HepG2 (cell line): Measurements from ENCODE around the gene BCAR3. TPM values are rescaled to one million over a fixed set of nuclear protein-coding genes. Genes with fewer than 3 reads are reported as not detected.

Source experiments
- ATAC-seq: fragments of 200-7000 bp; cut with Tn5 transposase; 3 replicates; pipeline ENCODE4 v1.9.1; 2020; ENCODE audit warnings: mild to moderate bottlenecking, moderate library complexity
- BruUV-seq: library from RNA; stranded (reverse); fragments of 400-500 nt; replicated peaks from 2 replicates; lab custom pipeline; 2021; lab: Mats Ljungman, UMichigan
- CTCF ChIA-PET: fragments of 300-600 bp; formaldehyde crosslinking; extraction: SDS; loops from one replicate; lab custom pipeline; 2021; ENCODE audit warnings: low total read pairs, inconsistent platforms, low intra/inter-chr PET ratio; lab: Yijun Ruan, JAX
- POLR2A ChIA-PET: fragments of 350-600 bp; sonication (Branson Sonifier 250); formaldehyde crosslinking; loops from one replicate; lab custom pipeline; 2020; ENCODE audit warnings: antibody characterized with exemption, inconsistent platforms; lab: Yijun Ruan, JAX
- DNase-seq: peaks from one replicate; pipeline ENCODE4 v3.0.0-alpha.2; 2015; ENCODE audit warnings: low spot score
- FAIRE-seq: peaks from 3 replicates; lab custom pipeline; 2011; peaks lifted over from hg19 to GRCh38; lab: Jason Lieb, UNC
- H2AFZ ChIP-seq: one replicate; pipeline ENCODE4 v1.6.1; 2011; ENCODE audit warnings: low read length, inconsistent platforms
- H3K27ac ChIP-seq: fragments of 300-600 bp; 3 replicates; pipeline ENCODE4 v1.8.0; 2011; ENCODE audit warnings: mixed run types, mild to moderate bottlenecking, mixed read lengths, low read length, inconsistent platforms; ENCODE audit not compliant: insufficient read depth; ENCODE audit errors: extremely low read length
- H3K27me3 ChIP-seq, 2 experiments: fragments of 200-600 bp in 1 of 2; 2 replicates in 1 of 2; 3 replicates in 1 of 2; pipeline versions ENCODE4 v1.6.0 to v1.8.0; 2011; ENCODE audit warnings: low read length in 2 of 2, mild to moderate bottlenecking in 2 of 2, moderate library complexity in 2 of 2, inconsistent platforms in 1 of 2; ENCODE audit not compliant: insufficient read depth in 2 of 2, control insufficient read depth in 1 of 2
- H3K36me3 ChIP-seq, 2 experiments: fragments of 200-600 bp in 1 of 2; replicated peaks in 1 of 2; 2 replicates in 1 of 2; 3 replicates in 1 of 2; pipeline versions ENCODE4 v1.5.1 to v1.8.0; 2011; ENCODE audit warnings: low read length in 2 of 2, inconsistent platforms in 1 of 2; ENCODE audit not compliant: insufficient read depth in 2 of 2, control insufficient read depth in 1 of 2
- H3K4me1 ChIP-seq: 2 replicates; pipeline ENCODE4 v1.5.1; 2012; ENCODE audit warnings: low read length, inconsistent platforms; ENCODE audit not compliant: insufficient read depth
- H3K4me2 ChIP-seq: 2 replicates; pipeline ENCODE4 v1.6.0; 2011; ENCODE audit warnings: low read depth, low read length, inconsistent platforms
- H3K4me3 ChIP-seq, 3 experiments: fragments of 200-600 bp in 1 of 3; sonication (generic), shearing (Covaris generic) in 1 of 3; replicated peaks in 1 of 3; 2 replicates each; pipeline ENCODE4 v1.5.1; 2011 to 2016; ENCODE audit warnings: low read length in 3 of 3, inconsistent platforms in 2 of 3, low read depth in 2 of 3, mild to moderate bottlenecking in 2 of 3, control low read depth in 1 of 3, mixed read lengths in 1 of 3; ENCODE audit not compliant: insufficient read depth in 1 of 3
- H3K79me2 ChIP-seq: one replicate; pipeline ENCODE4 v1.6.1; 2011; ENCODE audit warnings: low read length, inconsistent platforms; ENCODE audit not compliant: insufficient read depth
- H3K9ac ChIP-seq: 2 replicates; pipeline ENCODE4 v1.6.0; 2011; ENCODE audit warnings: mild to moderate bottlenecking, low read depth, low read length, inconsistent platforms; ENCODE audit not compliant: insufficient read depth
- H3K9me3 ChIP-seq: 2 replicates; pipeline ENCODE4 v1.5.1; 2012; ENCODE audit warnings: mild to moderate bottlenecking, low read length
- H4K20me1 ChIP-seq: 2 replicates; pipeline ENCODE4 v1.6.0; 2011; ENCODE audit warnings: inconsistent platforms, mild to moderate bottlenecking, low read length, moderate library complexity; ENCODE audit not compliant: insufficient read depth
- ATF7 ChIP-seq, 2 experiments: fragments of 450-650 bp in 1 of 2; sonication (generic) in 1 of 2; formaldehyde crosslinking in 1 of 2; IDR thresholded peaks; 2 replicates each; pipeline versions ENCODE4 v1.4.0 to v1.6.1; 2016 to 2020; ENCODE audit warnings: antibody characterized with exemption in 1 of 2, mild to moderate bottlenecking in 1 of 2, missing genetic modification reagents in 1 of 2
- ELF1 ChIP-seq: sonication (generic); formaldehyde crosslinking; IDR thresholded peaks from 2 replicates; pipeline ENCODE4 v1.4.0; 2020; ENCODE audit warnings: missing genetic modification reagents
- HES4 ChIP-seq: sonication (generic); formaldehyde crosslinking; IDR thresholded peaks from 2 replicates; pipeline ENCODE4 v1.9.0; 2021; ENCODE audit warnings: mild to moderate bottlenecking, missing genetic modification reagents, borderline replicate concordance
- POGZ ChIP-seq: sonication (generic); formaldehyde crosslinking; IDR thresholded peaks from 2 replicates; pipeline ENCODE4 v1.4.0; 2020; ENCODE audit warnings: mild to moderate bottlenecking, missing genetic modification reagents
- SIN3B ChIP-seq: fragments of 150-350 bp; IDR thresholded peaks from 2 replicates; pipeline ENCODE4 v1.6.1; 2014; ENCODE audit warnings: low read length
- ZFP62 ChIP-seq: sonication (generic); formaldehyde crosslinking; IDR thresholded peaks from 2 replicates; pipeline ENCODE4 v1.4.0; 2020; ENCODE audit warnings: missing genetic modification reagents
- ZNF143 ChIP-seq: sonication (generic); formaldehyde crosslinking; IDR thresholded peaks from 2 replicates; pipeline ENCODE4 v1.4.0; 2020; ENCODE audit warnings: missing genetic modification reagents
- ZNF275 ChIP-seq: sonication (generic); formaldehyde crosslinking; IDR thresholded peaks from 2 replicates; pipeline ENCODE4 v1.8.0; 2022; ENCODE audit warnings: missing genetic modification reagents, mild to moderate bottlenecking, inconsistent platforms, borderline replicate concordance
- ZNF644 ChIP-seq: IDR thresholded peaks from 2 replicates; pipeline ENCODE4 v1.6.1; 2016; ENCODE audit warnings: low read depth
- WGBS: methylation state at CpG from one replicate; pipeline ENCODE4 v1.1.6; 2017; ENCODE audit warnings: low lambda C conversion rate; 5-methylcytosine and 5-hydroxymethylcytosine counted together
- in situ Hi-C: cut with HindIII; loops from 2 replicates; pipeline ENCODE4 v1.10.0; 2017; ENCODE audit warnings: low pct_unique_long_range_greater_than_20kb; ENCODE audit not compliant: extremely low pct_ligation_motif_present
- intact Hi-C: fragments of 100-400 bp; cut with micrococcal nuclease; formaldehyde crosslinking; loops from one replicate; pipeline ENCODE4 v1.10.0; 2022; ENCODE audit not compliant: unreplicated experiment
- polyA plus RNA-seq, 8 experiments: library from polyadenylated mRNA; depleted of rRNA in 3 of 8; stranded (reverse) in 7 of 8; unstranded in 1 of 8; fragments of >200 nt; fragmentation: Illumina TruSeq in 4 of 8; extraction: Trizol in 4 of 8; gene quantifications; 2 replicates each; pipeline versions ENCODE4 v1.2.1 to v1.2.3, GENCODE V29; 2011 to 2016; ENCODE audit warnings: low read depth in 4 of 8, missing spikeins in 1 of 8, mixed read lengths in 1 of 8; ENCODE audit not compliant: insufficient read depth in 1 of 8
- total RNA-seq, 5 experiments: library from RNA; depleted of rRNA; stranded (reverse); fragments of >200 nt; fragmentation: Illumina TruSeq; extraction: Trizol; gene quantifications; 2 replicates each; pipeline ENCODE4 v1.2.3, GENCODE V29; 2016; ENCODE audit warnings: low read depth in 1 of 5

BCAR3 gene
- total and polyA plus RNA-seq, 2 of the 13 experiments (the other 11 are each of a cell fraction or from before 2014, with no cell fraction given): 3.6 to 4.8 TPM

GRCh38 chr1:93648656-93649055 is 33.0 kb downstream of the BCAR3 start:
- CTCF ChIA-PET: no interaction called here
- Histone ChIP-seq H3K79me2 (no peaks in the 10 kb centered on the region), H3K36me3 (peaks cover 0 to 8% of the 10 kb centered on the region in 2 experiments; a peak in 1 of 5 replicates)

GRCh38 chr1:93641527-93641926 is 40.1 kb downstream of the BCAR3 start:
- 94% methylated on average over 5 of the region's 5 CpGs for WGBS
- no TSS peak for BruUV-seq
- ATAC-seq (no peak), FAIRE-seq (no peak)
- Histone ChIP-seq H3K4me2 (no peak overlapping the region), H3K79me2 (no peaks in the 10 kb centered on the region), H3K4me1 (no peaks in the 10 kb centered on the region), H4K20me1 (no peaks in the 10 kb centered on the region), H2AFZ (no peak overlapping the region), H3K4me3 (no peak overlapping the region), H3K9ac (no peak overlapping the region), H3K27me3 (no peaks in the 10 kb centered on the region)
- POLR2A ChIA-PET: no interaction called here
- TF ChIP-seq ZFP62 (CRISPR knock-in tag) (no peak), SIN3B (no peak), POGZ (CRISPR knock-in tag) (no peak), ATF7 (IDR thresholded peaks at IDR 0.05) (no peak), ATF7 (CRISPR knock-in tag; IDR thresholded peaks at IDR 0.05) (no peak), HES4 (CRISPR knock-in tag) (no peak), ELF1 (no peak)
- TF ChIP-seq, all 625 proteins: peak for 0
- intact Hi-C loops (no loop called here), in situ Hi-C loops (no loop called here)
- H3K36me3 ChIP-seq: peaks cover 0 to 11% of the 10 kb centered on the region in 2 experiments; a peak in 3 of 5 replicates
- DNase-seq: no peak
- no peaks in the 10 kb centered on the region for H3K9me3 ChIP-seq
- CTCF ChIA-PET: no interaction called here
- no peak overlapping the region for H3K27ac ChIP-seq

More at GRCh38 chr1:93648656-93649055, 33.0 kb downstream of the BCAR3 start:
- Histone ChIP-seq H3K9me3 (no peaks in the 10 kb centered on the region), H2AFZ (no peak overlapping the region), H3K4me2 (no peak overlapping the region), H3K4me1 (peaks cover 13% of the 10 kb centered on the region), H4K20me1 (no peaks in the 10 kb centered on the region), H3K27ac (no peak overlapping the region), H3K27me3 (no peaks in the 10 kb centered on the region), H3K4me3 (no peak overlapping the region), H3K9ac (no peak overlapping the region)
- in situ Hi-C loops (no loop called here), intact Hi-C loops (no loop called here)
- no TSS peak for BruUV-seq
- ATAC-seq (no peak), DNase-seq (no peak), FAIRE-seq (no peak)
- TF ChIP-seq ZNF644: no peak
- TF ChIP-seq ZNF275: no peak
- TF ChIP-seq ZNF143 (CRISPR knock-in tag): no peak
- WGBS: 100% methylated on average over 2 of the region's 2 CpGs
- POLR2A ChIA-PET: no interaction called here
